Karpas-422 (cell line): ENCODE results near the gene TXN. TPM values are rescaled to one million over a fixed set of nuclear protein-coding genes. Genes with fewer than 3 reads are reported as not detected.
A peak's percentile ranks its signal among the peaks of the same experiment; 100 is the strongest.
"Not testable (repeated sequence)": the region's sequence is repeated elsewhere in the genome, so short reads cannot be mapped to it uniquely, and the experiment has no call there.

Source experiments
- DNase-seq: peaks from one replicate; pipeline ENCODE4 v3.0.0-alpha.2; 2015
- H2AFZ ChIP-seq: fragments of 200-600 bp; sonication (generic); 2 replicates; pipeline ENCODE4 v1.6.1; 2014; ENCODE audit warnings: antibody characterized with exemption, low read length, mixed read lengths
- H3K27ac ChIP-seq: fragments of 200-600 bp; sonication (generic); 2 replicates; pipeline ENCODE4 v1.5.1; 2014; ENCODE audit warnings: mild to moderate bottlenecking, low read length, moderate library complexity
- H3K27me3 ChIP-seq: fragments of 200-600 bp; sonication (generic); 2 replicates; pipeline ENCODE4 v1.6.1; 2014; ENCODE audit warnings: low read length, mixed read lengths
- H3K36me3 ChIP-seq: fragments of 200-600 bp; sonication (generic); 2 replicates; pipeline ENCODE4 v1.6.1; 2014; ENCODE audit warnings: low read length, mixed read lengths; ENCODE audit not compliant: insufficient read depth
- H3K4me1 ChIP-seq: fragments of 200-600 bp; sonication (generic); 2 replicates; pipeline ENCODE4 v1.6.1; 2014; ENCODE audit warnings: mild to moderate bottlenecking, low read length, mixed read lengths
- H3K4me2 ChIP-seq: fragments of 200-600 bp; sonication (generic); 2 replicates; pipeline ENCODE4 v1.6.1; 2014; ENCODE audit warnings: low read length, low read depth, mild to moderate bottlenecking; ENCODE audit not compliant: poor library complexity, severe bottlenecking
- H3K4me3 ChIP-seq: fragments of 200-600 bp; sonication (generic); 2 replicates; pipeline ENCODE4 v1.5.1; 2014; ENCODE audit warnings: mild to moderate bottlenecking, antibody characterized with exemption, low read length, mixed read lengths
- H3K79me2 ChIP-seq: fragments of 200-600 bp; sonication (generic); 2 replicates; pipeline ENCODE4 v1.6.1; 2014; ENCODE audit warnings: mild to moderate bottlenecking, low read length, mixed read lengths
- H3K9ac ChIP-seq: fragments of 200-600 bp; sonication (generic); 2 replicates; pipeline ENCODE4 v1.6.0; 2014; ENCODE audit warnings: low read length
- H3K9me2 ChIP-seq: fragments of 200-600 bp; sonication (generic), shearing (Covaris generic); replicated peaks from 2 replicates; pipeline ENCODE4 v1.6.0; 2014; ENCODE audit warnings: mild to moderate bottlenecking, low read length, moderate library complexity; ENCODE audit not compliant: insufficient read depth
- H3K9me3 ChIP-seq: fragments of 300-700, 200-600 bp; sonication (generic); 2 replicates; pipeline ENCODE4 v1.6.1; 2014; ENCODE audit warnings: low read length, mixed read lengths
- H4K20me1 ChIP-seq: fragments of 200-600 bp; sonication (generic); 2 replicates; pipeline ENCODE4 v1.6.1; 2014; ENCODE audit warnings: mild to moderate bottlenecking, antibody characterized with exemption, low read length, low read depth; ENCODE audit not compliant: insufficient read depth
- total RNA-seq: library from RNA; depleted of rRNA; stranded (reverse); fragments of >200 nt; shearing (Covaris generic); gene quantifications from 2 replicates; pipeline ENCODE4 v1.2.3, GENCODE V29; 2014; ENCODE audit warnings: low replicate concordance

TXN gene
- total RNA-seq, 1 experiment from 2014 or later: 292 TPM

GRCh38 chr9:110254500-110254899 is 1.8 kb downstream of the TXN start:
- Histone ChIP-seq H3K9ac (peak overlapping the region; percentile 96), H3K9me3 (no peaks in the 10 kb centered on the region), H3K79me2 (peaks cover 68% of the 10 kb centered on the region), H3K4me3 (peak overlapping the region; percentile 97), H3K4me1 (peaks cover 27% of the 10 kb centered on the region), H4K20me1 (peaks cover 50% of the 10 kb centered on the region), H3K9me2 (no peaks in the 10 kb centered on the region), H2AFZ (no peak overlapping the region), H3K4me2 (peak overlapping the region; percentile 74), H3K27me3 (no peaks in the 10 kb centered on the region), H3K27ac (no peak overlapping the region), H3K36me3 (peaks cover 19% of the 10 kb centered on the region; the same call in 1 of the 2 replicates)
- DNase-seq: no peak

GRCh38 chr9:110252509-110253139 is 3.7 kb downstream of the TXN start:
- no peak overlapping the region for H3K9ac ChIP-seq
- no peaks in the 10 kb centered on the region for H3K9me2 ChIP-seq
- no peak for DNase-seq
- no peak overlapping the region for H3K4me3 ChIP-seq
- peaks cover 57% of the 10 kb centered on the region for H4K20me1 ChIP-seq
- H3K4me2 ChIP-seq: no peak overlapping the region
- H3K9me3 ChIP-seq: no peaks in the 10 kb centered on the region
- H3K79me2 ChIP-seq: peaks cover 79% of the 10 kb centered on the region
- no peaks in the 10 kb centered on the region for H3K27me3 ChIP-seq
- peaks cover 25% of the 10 kb centered on the region for H3K4me1 ChIP-seq
- H3K27ac ChIP-seq: no peak overlapping the region
- no peak overlapping the region for H2AFZ ChIP-seq
- H3K36me3 ChIP-seq: peaks cover 31% of the 10 kb centered on the region

DNA sequence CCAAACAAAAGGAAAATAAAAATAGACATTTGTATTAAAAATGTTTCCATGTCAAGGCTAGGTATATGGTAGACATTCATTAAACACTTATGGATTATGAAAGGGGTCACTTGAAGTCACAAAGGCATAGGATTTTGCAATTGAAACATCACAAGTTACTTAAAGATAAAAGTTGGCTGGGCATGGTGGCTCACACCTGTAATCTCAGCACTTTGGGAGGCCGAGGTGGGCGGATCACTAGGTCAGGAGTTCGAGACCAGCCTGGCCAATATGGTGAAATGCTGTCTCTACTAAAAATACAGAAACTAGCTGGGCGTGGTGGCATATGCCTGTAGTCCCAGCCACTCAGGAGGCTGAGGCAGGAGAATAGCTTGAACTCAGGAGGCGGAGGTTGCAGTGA is 4.5 kb downstream of the TXN start:
- not testable (repeated sequence) for H3K9me2 ChIP-seq, H2AFZ ChIP-seq, H3K4me3 ChIP-seq, H3K9ac ChIP-seq, H3K9me3 ChIP-seq, H3K27me3 ChIP-seq, H3K27ac ChIP-seq, DNase-seq, H3K4me2 ChIP-seq
- Histone ChIP-seq H3K36me3 (peaks cover 35% of the 10 kb centered on the region), H3K79me2 (peaks cover 82% of the 10 kb centered on the region), H4K20me1 (peaks cover 57% of the 10 kb centered on the region), H3K4me1 (peaks cover 16% of the 10 kb centered on the region)

GRCh38 chr9:110251212-110251611 is 5.1 kb downstream of the TXN start:
- no peak overlapping the region for H2AFZ ChIP-seq
- DNase-seq: no peak
- H3K4me1 ChIP-seq: peaks cover 16% of the 10 kb centered on the region
- H4K20me1 ChIP-seq: peaks cover 60% of the 10 kb centered on the region
- no peaks in the 10 kb centered on the region for H3K9me2 ChIP-seq
- no peaks in the 10 kb centered on the region for H3K27me3 ChIP-seq
- no peak overlapping the region for H3K27ac ChIP-seq
- H3K9ac ChIP-seq: no peak overlapping the region
- no peak overlapping the region for H3K4me3 ChIP-seq
- peaks cover 81% of the 10 kb centered on the region for H3K79me2 ChIP-seq
- no peak overlapping the region for H3K4me2 ChIP-seq
- H3K9me3 ChIP-seq: no peaks in the 10 kb centered on the region
- peaks cover 39% of the 10 kb centered on the region for H3K36me3 ChIP-seq

GRCh38 chr9:110249603-110250002 is 6.7 kb downstream of the TXN start:
- Histone ChIP-seq H3K27me3 (no peaks in the 10 kb centered on the region), H4K20me1 (peaks cover 52% of the 10 kb centered on the region), H3K36me3 (peaks cover 46% of the 10 kb centered on the region), H3K9ac (no peak overlapping the region), H3K4me2 (no peak overlapping the region), H2AFZ (no peak overlapping the region), H3K27ac (no peak overlapping the region), H3K79me2 (peaks cover 65% of the 10 kb centered on the region), H3K4me1 (peaks cover 11% of the 10 kb centered on the region), H3K9me3 (no peaks in the 10 kb centered on the region), H3K4me3 (no peak overlapping the region), H3K9me2 (no peaks in the 10 kb centered on the region)
- no peak for DNase-seq

DNA sequence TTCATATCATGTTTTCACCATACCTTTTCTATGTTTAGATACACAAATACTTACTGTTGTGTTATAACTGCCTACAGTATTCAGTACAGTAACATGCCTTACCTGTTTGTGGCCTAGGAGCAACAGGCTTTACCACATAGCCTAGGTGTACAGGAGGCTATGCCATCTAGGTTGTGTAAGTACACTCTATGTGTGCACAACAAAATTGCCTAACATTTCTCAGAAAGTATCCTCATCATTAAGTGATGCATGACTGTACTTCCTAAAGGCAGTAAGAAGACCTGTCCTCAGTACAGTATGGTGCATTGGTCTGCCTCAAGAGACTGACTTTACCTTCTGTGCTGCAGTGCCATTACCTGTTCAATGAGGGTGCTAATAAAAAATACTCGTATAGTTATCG is 7.9 kb downstream of the TXN start:
- Histone ChIP-seq H3K9me3 (no peaks in the 10 kb centered on the region), H4K20me1 (peaks cover 40% of the 10 kb centered on the region), H3K9ac (no peak overlapping the region), H3K27ac (no peak overlapping the region), H3K79me2 (peaks cover 52% of the 10 kb centered on the region), H3K4me2 (no peak overlapping the region), H3K4me3 (no peak overlapping the region), H3K4me1 (no peaks in the 10 kb centered on the region), H2AFZ (no peak overlapping the region), H3K36me3 (peaks cover 49% of the 10 kb centered on the region), H3K9me2 (no peaks in the 10 kb centered on the region), H3K27me3 (no peaks in the 10 kb centered on the region)
- DNase-seq: no peak

GRCh38 chr9:110246214-110246613 is 10.1 kb downstream of the TXN start:
- H4K20me1 ChIP-seq: peaks cover 26% of the 10 kb centered on the region
- H3K79me2 ChIP-seq: peaks cover 31% of the 10 kb centered on the region
- no peaks in the 10 kb centered on the region for H3K9me2 ChIP-seq
- no peak for DNase-seq
- H3K4me1 ChIP-seq: no peaks in the 10 kb centered on the region
- peaks cover 50% of the 10 kb centered on the region for H3K36me3 ChIP-seq
- no peak overlapping the region for H3K4me2 ChIP-seq
- no peak overlapping the region for H3K4me3 ChIP-seq
- no peak overlapping the region for H3K9ac ChIP-seq
- H3K9me3 ChIP-seq: no peaks in the 10 kb centered on the region
- H2AFZ ChIP-seq: no peak overlapping the region
- H3K27me3 ChIP-seq: no peaks in the 10 kb centered on the region
- H3K27ac ChIP-seq: no peak overlapping the region

DNA sequence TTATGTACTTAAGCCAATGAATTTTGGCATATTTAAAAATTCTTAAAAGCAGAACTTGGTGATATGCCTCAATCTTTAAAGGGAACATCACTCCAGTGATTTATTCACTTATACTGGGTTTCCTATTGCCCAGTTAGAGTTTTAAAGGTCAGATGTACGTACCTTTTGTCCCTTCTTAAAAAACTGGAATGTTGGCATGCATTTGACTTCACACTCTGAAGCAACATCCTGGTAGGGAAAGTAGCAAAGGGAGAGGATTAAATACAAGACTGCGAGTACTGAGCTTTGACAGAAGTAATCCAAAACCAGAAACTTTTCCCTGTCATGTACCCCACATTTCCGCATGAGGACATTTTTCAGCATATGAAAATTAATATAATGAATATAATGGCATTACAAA is 11.7 kb downstream of the TXN start:
- Histone ChIP-seq H2AFZ (no peak overlapping the region), H3K9ac (no peak overlapping the region), H3K4me1 (no peaks in the 10 kb centered on the region), H3K9me3 (no peaks in the 10 kb centered on the region), H3K36me3 (peaks cover 41% of the 10 kb centered on the region), H3K27ac (no peak overlapping the region), H3K79me2 (peaks cover 15% of the 10 kb centered on the region), H3K4me2 (no peak overlapping the region), H3K27me3 (no peaks in the 10 kb centered on the region), H4K20me1 (peaks cover 19% of the 10 kb centered on the region), H3K4me3 (no peak overlapping the region), H3K9me2 (no peaks in the 10 kb centered on the region)
- DNase-seq: no peak
